HG03575 (cell line): Measurements from ENCODE around the gene AP3B1.
"Not testable (repeated sequence)": the region's sequence is repeated elsewhere in the genome, so short reads cannot be mapped to it uniquely, and the experiment has no call there.

Experiments used
- ATAC-seq: cut with Tn5 transposase; IDR thresholded peaks from one replicate; pipeline ENCODE4 v1.9.1; 2021; ENCODE audit not compliant: unreplicated experiment, insufficient number of reproducible peaks, low FRiP score; ENCODE audit errors: extremely low read depth

Gene AP3B1

GRCh38 chr5:78188681-78189080 lies 105.8 kb downstream of the AP3B1 start:
- ATAC-seq, result not testable (repeated sequence)

- ATAC-seq, result no peak
Measured at GRCh38 chr5:78187172-78187571, 107.3 kb downstream of the AP3B1 start.

- ATAC-seq, result no peak
Measured at GRCh38 chr5:78182838-78183237, 111.7 kb downstream of the AP3B1 start.

- no peak for ATAC-seq
Measured at GRCh38 chr5:78178356-78178755, 116.1 kb downstream of the AP3B1 start.

- not testable (repeated sequence) for ATAC-seq
Measured at GRCh38 chr5:78170335-78170734, 124.2 kb downstream of the AP3B1 start.

- no peak for ATAC-seq
Measured at GRCh38 chr5:78162253-78162862, 132.1 kb downstream of the AP3B1 start.

- ATAC-seq, result no peak
Measured at GRCh38 chr5:78157001-78157400, 137.5 kb downstream of the AP3B1 start.

- ATAC-seq, result no peak
Measured at GRCh38 chr5:78151594-78152271, 142.8 kb downstream of the AP3B1 start.

- ATAC-seq, result no peak
Measured at GRCh38 chr5:78137290-78137689, 157.2 kb downstream of the AP3B1 start.

- ATAC-seq, result no peak
Measured at GRCh38 chr5:78133423-78133822, 161.1 kb downstream of the AP3B1 start.

- ATAC-seq, result no peak
Measured at GRCh38 chr5:78132507-78132906, 162.0 kb downstream of the AP3B1 start.

- ATAC-seq, result no peak
Measured at GRCh38 chr5:78129597-78129996, 164.9 kb downstream of the AP3B1 start.

- no peak for ATAC-seq
Measured at GRCh38 chr5:78127875-78128274, 166.6 kb downstream of the AP3B1 start.

GRCh38 chr5:78126536-78126935 lies 168.0 kb downstream of the AP3B1 start:
- no peak for ATAC-seq

GRCh38 chr5:78116167-78116566 lies 178.3 kb downstream of the AP3B1 start:
- no peak for ATAC-seq

GRCh38 chr5:78113689-78114264 lies 180.7 kb downstream of the AP3B1 start:
- no peak for ATAC-seq

GRCh38 chr5:78112931-78113330 lies 181.6 kb downstream of the AP3B1 start:
- ATAC-seq, result no peak

- peak; percentile 50 for ATAC-seq
Measured at GRCh38 chr5:78109891-78110324, 184.6 kb downstream of the AP3B1 start.

- ATAC-seq, result no peak
Measured at GRCh38 chr5:78108564-78108963, 185.9 kb downstream of the AP3B1 start.

- ATAC-seq, result no peak
Measured at GRCh38 chr5:78103232-78103918, 191.1 kb downstream of the AP3B1 start.
